BJ (cell line): Measurements from ENCODE around the gene LNPEP. TPM values are rescaled to one million over a fixed set of nuclear protein-coding genes. Genes with fewer than 3 reads are reported as not detected.
A peak's percentile ranks its signal among the peaks of the same experiment; 100 is the strongest.

ENCODE experiments used
- CTCF ChIA-PET: fragments of 350-600 bp; formaldehyde crosslinking; extraction: SDS; loops from one replicate; lab custom pipeline; 2021; ENCODE audit warnings: antibody characterized with exemption, inconsistent platforms; lab: Yijun Ruan, JAX
- POLR2A ChIA-PET: fragments of 300-600 bp; sonication (Branson Sonifier 250); formaldehyde crosslinking; extraction: SDS; loops from one replicate; lab custom pipeline; 2021; ENCODE audit warnings: antibody characterized with exemption; lab: Charles Lee
- DNase-seq: peaks from one replicate; pipeline ENCODE4 v3.0.0-alpha.2; 2011; ENCODE audit warnings: low read depth
- H3K27me3 ChIP-seq: 2 replicates; pipeline ENCODE4 v1.6.0; 2011; ENCODE audit warnings: low read length; ENCODE audit not compliant: control insufficient read depth, insufficient read depth
- H3K36me3 ChIP-seq: 2 replicates; pipeline ENCODE4 v1.5.1; 2011; ENCODE audit warnings: low read length; ENCODE audit not compliant: control insufficient read depth, insufficient read depth
- H3K4me3 ChIP-seq: 2 replicates; pipeline ENCODE4 v1.5.1; 2011; ENCODE audit warnings: low read depth, mild to moderate bottlenecking, control low read depth, low read length
- polyA plus RNA-seq: library from polyadenylated mRNA; depleted of rRNA; stranded (reverse); fragments of >200 nt; gene quantifications from 2 replicates; pipeline ENCODE4 v1.2.3, GENCODE V29; 2011
- TF ChIP-seq, protein P1 (sequence below): IDR thresholded peaks from 2 replicates; pipeline ENCODE4 v1.5.1; 2011; ENCODE audit warnings: low read depth, mild to moderate bottlenecking, control low read depth, inconsistent platforms, low read length, moderate library complexity; ENCODE audit not compliant: insufficient read depth

Gene LNPEP
- polyA plus RNA-seq, 1 experiment, result 6.3 TPM

GRCh38 chr5:97071101-97071500, 135.2 kb downstream of the LNPEP start:
- TF ChIP-seq, protein P1, sequence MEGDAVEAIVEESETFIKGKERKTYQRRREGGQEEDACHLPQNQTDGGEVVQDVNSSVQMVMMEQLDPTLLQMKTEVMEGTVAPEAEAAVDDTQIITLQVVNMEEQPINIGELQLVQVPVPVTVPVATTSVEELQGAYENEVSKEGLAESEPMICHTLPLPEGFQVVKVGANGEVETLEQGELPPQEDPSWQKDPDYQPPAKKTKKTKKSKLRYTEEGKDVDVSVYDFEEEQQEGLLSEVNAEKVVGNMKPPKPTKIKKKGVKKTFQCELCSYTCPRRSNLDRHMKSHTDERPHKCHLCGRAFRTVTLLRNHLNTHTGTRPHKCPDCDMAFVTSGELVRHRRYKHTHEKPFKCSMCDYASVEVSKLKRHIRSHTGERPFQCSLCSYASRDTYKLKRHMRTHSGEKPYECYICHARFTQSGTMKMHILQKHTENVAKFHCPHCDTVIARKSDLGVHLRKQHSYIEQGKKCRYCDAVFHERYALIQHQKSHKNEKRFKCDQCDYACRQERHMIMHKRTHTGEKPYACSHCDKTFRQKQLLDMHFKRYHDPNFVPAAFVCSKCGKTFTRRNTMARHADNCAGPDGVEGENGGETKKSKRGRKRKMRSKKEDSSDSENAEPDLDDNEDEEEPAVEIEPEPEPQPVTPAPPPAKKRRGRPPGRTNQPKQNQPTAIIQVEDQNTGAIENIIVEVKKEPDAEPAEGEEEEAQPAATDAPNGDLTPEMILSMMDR, result no peak
- H3K4me3 ChIP-seq, result no peak overlapping the region
- DNase-seq, result peak; percentile 27
- ChIA-PET POLR2A (interaction anchor here (0.6 kb wide), 1 partner anchor 55 kb away, joined by 3 read pairs; no protein-coding TSS in a partner anchor), CTCF (no interaction called here)
- no peaks in the 10 kb centered on the region for H3K36me3 ChIP-seq
- no peaks in the 10 kb centered on the region for H3K27me3 ChIP-seq

- CTCF ChIA-PET, result interaction anchor here (0.6 kb wide), 1 partner anchor 71 kb away, joined by 3 read pairs; no protein-coding TSS in a partner anchor
- TF ChIP-seq, protein P1, result no peak
- no peak overlapping the region for H3K4me3 ChIP-seq
- no peaks in the 10 kb centered on the region for H3K27me3 ChIP-seq
- DNase-seq, result no peak
- POLR2A ChIA-PET, result no interaction called here
- no peaks in the 10 kb centered on the region for H3K36me3 ChIP-seq
These were observed 136.1 kb downstream of the LNPEP start for GRCh38 chr5:97071993-97072392.

DNA sequence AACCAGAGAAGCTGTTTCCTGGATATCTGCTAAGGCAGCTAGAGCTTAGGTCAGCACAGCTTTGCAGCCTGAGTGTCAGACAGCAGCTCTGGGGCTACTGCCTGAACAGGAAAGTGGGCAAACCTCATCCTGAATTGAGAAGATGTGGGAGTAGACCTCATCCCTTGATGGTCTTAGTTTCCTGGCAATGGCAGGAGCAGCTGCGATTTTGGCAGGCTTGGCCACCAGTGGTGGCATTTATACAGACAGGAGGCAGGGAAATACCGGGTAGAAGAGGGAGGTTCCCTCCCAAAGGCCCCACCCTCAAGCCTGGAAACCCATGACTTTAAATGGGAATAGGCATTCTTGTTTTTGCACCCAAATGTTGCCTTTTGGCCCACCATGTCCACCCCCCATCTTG, 136.8 kb downstream of the LNPEP start:
- CTCF ChIA-PET, result no interaction called here
- TF ChIP-seq, protein P1, result no peak
- no peak overlapping the region for H3K4me3 ChIP-seq
- DNase-seq, result no peak
- POLR2A ChIA-PET, result no interaction called here
- no peaks in the 10 kb centered on the region for H3K36me3 ChIP-seq
- H3K27me3 ChIP-seq, result no peaks in the 10 kb centered on the region

DNA sequence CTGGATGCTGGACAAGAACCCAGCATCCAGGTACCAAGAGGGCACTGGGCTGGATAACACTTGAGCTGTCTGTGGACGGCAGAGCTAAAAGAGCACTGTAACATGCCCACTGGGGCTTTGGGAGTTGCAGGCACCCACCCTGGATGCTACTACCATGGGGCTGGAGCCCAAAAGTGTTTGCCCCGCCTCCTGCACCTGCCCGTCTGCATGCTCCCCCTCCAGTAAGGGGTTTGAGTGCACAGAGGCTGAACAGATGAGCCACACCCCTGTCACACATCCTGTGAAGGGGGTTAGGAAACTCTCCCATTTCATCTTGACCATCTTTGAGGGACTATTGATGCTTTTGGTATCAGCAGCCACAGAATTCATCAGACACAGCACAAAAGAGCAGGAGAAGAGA, 137.5 kb downstream of the LNPEP start:
- POLR2A ChIA-PET, result no interaction called here

GRCh38 chr5:97074859-97075489, 139.1 kb downstream of the LNPEP start:
- ChIA-PET CTCF (no interaction called here), POLR2A (no interaction called here)
- Histone ChIP-seq H3K27me3 (no peaks in the 10 kb centered on the region), H3K36me3 (no peaks in the 10 kb centered on the region), H3K4me3 (no peak overlapping the region)
- no peak for DNase-seq
- TF ChIP-seq, protein P1, result no peak

More for the DNA sequence above, 137.5 kb downstream of the LNPEP start:
- no peak overlapping the region for H3K4me3 ChIP-seq
- TF ChIP-seq, protein P1, result no peak
- CTCF ChIA-PET, result no interaction called here
- H3K27me3 ChIP-seq, result no peaks in the 10 kb centered on the region
- DNase-seq, result no peak
- H3K36me3 ChIP-seq, result no peaks in the 10 kb centered on the region
